ENCODE results near the gene CD93. TPM values are rescaled to one million over a fixed set of nuclear protein-coding genes. Genes with fewer than 3 reads are reported as not detected.

CD93 gene
- total and polyA plus RNA-seq, 2 of the 8 experiments (the other 6 are each of a cell fraction or from before 2014, with no cell fraction given) = under 0.01 to 0.07 TPM

GRCh38 chr20:23083553-23084220 lies 2.4 kb downstream of the CD93 start:
- Histone ChIP-seq H3K4me1 (replicated peaks in 1 of 4; ENCODE audit: control insufficient read depth in 3 of 4, insufficient read depth in 4 of 4, low read length in 3 of 4) (peaks cover 0 to 7% (median 2%) of the 10 kb centered on the region in 4 experiments; a peak in 2 of 7 replicates), H3K36me3 (ENCODE audit: control insufficient read depth in 2 of 4, insufficient read depth in 4 of 4, low read length in 3 of 4) (no peaks in the 10 kb centered on the region), H3K4me3 (ENCODE audit: extremely low read depth in 1 of 4, insufficient read depth in 2 of 4, low read depth in 3 of 4, low read length in 4 of 4) (no peak overlapping the region), H4K91ac (replicated peaks; ENCODE audit: insufficient read length, low read length) (no peak overlapping the region), H3K9me3 (ENCODE audit: insufficient read depth in 2 of 2, low read depth in 1 of 2, low read length in 1 of 2) (no peaks in the 10 kb centered on the region), H3K4ac (replicated peaks; ENCODE audit: insufficient read length, low read depth, low read length) (no peak overlapping the region), H3K27ac (ENCODE audit: low read depth, low read length) (no peak overlapping the region), H3K79me1 (ENCODE audit: low read depth, low read length) (no peaks in the 10 kb centered on the region), H3K23ac (ENCODE audit: insufficient read length) (no peak overlapping the region), H3K23me2 (ENCODE audit: low read depth, low read length) (no peaks in the 10 kb centered on the region), H3K79me2 (ENCODE audit: control insufficient read depth in 1 of 2, insufficient read depth in 2 of 2, low read length in 2 of 2) (no peaks in the 10 kb centered on the region), H3K18ac (ENCODE audit: extremely low read depth, low read length) (no peak overlapping the region), H3K14ac (ENCODE audit: insufficient read length) (no peak overlapping the region), H3K9ac (replicated peaks in 1 of 4; ENCODE audit: extremely low read depth in 1 of 4, low read depth in 3 of 4, low read length in 3 of 4) (no peak overlapping the region), H2BK12ac (ENCODE audit: low read depth, low read length) (no peak overlapping the region), H3K56ac (replicated peaks; ENCODE audit: insufficient read length, low read depth, low read length) (no peak overlapping the region), H2AK5ac (ENCODE audit: low read depth, low read length) (no peak overlapping the region), H2BK120ac (replicated peaks; ENCODE audit: low read depth, low read length) (no peak overlapping the region), H3K27me3 (replicated peaks in 1 of 4; ENCODE audit: control insufficient read depth in 3 of 4, extremely low read depth in 1 of 4, insufficient read depth in 3 of 4, low read length in 3 of 4) (no peaks in the 10 kb centered on the region), H2BK20ac (ENCODE audit: low read length) (no peak overlapping the region), H2AFZ (ENCODE audit: low read length) (no peak overlapping the region), H2BK15ac (ENCODE audit: low read length) (no peak overlapping the region; the same call in 1 of the 2 replicates), H2BK5ac (ENCODE audit: low read depth, low read length) (no peak overlapping the region), H4K8ac (ENCODE audit: extremely low read depth, insufficient read depth, low read length) (peak overlapping the region; percentile 75), H4K5ac (ENCODE audit: insufficient read length, low read depth, low read length) (no peak overlapping the region), H4K20me1 (replicated peaks in 1 of 2; ENCODE audit: control insufficient read depth in 1 of 2, insufficient read depth in 2 of 2, low read length in 2 of 2) (no peaks in the 10 kb centered on the region), H3K4me2 (ENCODE audit: insufficient read depth in 1 of 2, low read depth in 2 of 2, low read length in 2 of 2) (no peak overlapping the region)
- FAIRE-seq = no peak
- ChIA-PET CTCF (ENCODE audit: partially characterized antibody) (interaction anchor here (1.2 to 2.1 kb wide), 4 partner anchors 8 to 118 kb away, joined by 3 to 6 read pairs (median 5); no protein-coding TSS in a partner anchor), POLR2A (ENCODE audit: partially characterized antibody) (no interaction called here)
- DNase-seq (ENCODE audit: low read depth in 1 of 2, low spot score in 2 of 2) = no peak
- TF ChIP-seq FOSL1 (IDR thresholded peaks at IDR 0.05; ENCODE audit: insufficient read depth, low read depth, low read length) (no peak), SIRT6 (IDR thresholded peaks at IDR 0.05; ENCODE audit: low read length) (no peak), ZNF274 (IDR thresholded peaks at IDR 0.05; ENCODE audit: borderline replicate concordance, extremely low read depth, low read length) (no peak), SUZ12 (IDR thresholded peaks at IDR 0.05; ENCODE audit: low read length) (no peak), BACH1 (IDR thresholded peaks at IDR 0.05; ENCODE audit: low read length) (no peak)
- 84% methylated on average over 15 of the region's 15 CpGs; no CpG with 5 or more reads in 1 of the 2 experiments for WGBS, 2 experiments (ENCODE audit: extremely low coverage in 1 of 2, insufficient coverage in 1 of 2, insufficient read length in 1 of 2, insufficient replicate concordance in 2 of 2, low coverage in 1 of 2, low lambda C conversion rate in 2 of 2, missing lambda C conversion rate in 1 of 2)

Measured in H1 (cell line).